ENCODE measurements around the gene PTPRT. TPM values are rescaled to one million over a fixed set of nuclear protein-coding genes. Genes with fewer than 3 reads are reported as not detected.

PTPRT gene
- total RNA-seq, 1 experiment from 2014 or later, result not detected

DNA sequence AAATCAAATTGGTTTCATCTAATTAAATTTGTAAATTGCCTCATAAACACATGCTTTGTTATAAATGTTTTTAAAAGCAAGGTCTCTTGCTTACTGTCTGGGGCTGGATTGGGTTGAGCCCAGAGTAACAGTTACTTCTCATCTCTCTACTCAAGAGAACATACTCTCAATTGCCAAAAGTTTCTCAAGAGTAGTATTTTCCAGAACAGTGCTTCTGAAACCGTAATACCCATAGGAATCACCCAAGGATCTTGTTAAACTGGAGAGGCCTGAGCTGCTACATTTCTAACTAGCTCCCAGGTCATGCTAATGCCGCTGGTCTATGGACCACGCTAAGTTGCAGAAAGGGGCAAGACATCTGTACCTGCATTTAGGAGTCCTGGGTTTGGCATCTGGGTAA is 744.9 kb downstream of the PTPRT start:
- Histone ChIP-seq H3F3A (ENCODE audit: low read length, unreplicated experiment) (no peaks in the 10 kb centered on the region), H3K9me3 (ENCODE audit: low read length) (peaks cover 55% of the 10 kb centered on the region), H3K79me2 (ENCODE audit: low read length) (no peaks in the 10 kb centered on the region), H3K27me3 (ENCODE audit: low read length) (no peaks in the 10 kb centered on the region), H2AFZ (ENCODE audit: low read length) (no peak overlapping the region), H3K4me1 (ENCODE audit: insufficient read depth, low read length) (no peaks in the 10 kb centered on the region), H3K4me3 (ENCODE audit: low read length) (no peak overlapping the region), H4K20me1 (ENCODE audit: low read length) (no peaks in the 10 kb centered on the region), H3K4me2 (ENCODE audit: low read length) (no peak overlapping the region), H3K27ac (ENCODE audit: low read length) (no peak overlapping the region), H3K36me3 (ENCODE audit: low read depth, low read length) (no peaks in the 10 kb centered on the region), H3K9ac (ENCODE audit: low read length) (no peak overlapping the region), H3K9me2 (replicated peaks; ENCODE audit: low read length) (no peaks in the 10 kb centered on the region)
- POLR2A ChIA-PET (ENCODE audit: unreplicated experiment), result no interaction called here
- no peak for TF ChIP-seq EZH2 (IDR thresholded peaks at IDR 0.05; ENCODE audit: low read length, unreplicated experiment)
- TF ChIP-seq, protein P1, sequence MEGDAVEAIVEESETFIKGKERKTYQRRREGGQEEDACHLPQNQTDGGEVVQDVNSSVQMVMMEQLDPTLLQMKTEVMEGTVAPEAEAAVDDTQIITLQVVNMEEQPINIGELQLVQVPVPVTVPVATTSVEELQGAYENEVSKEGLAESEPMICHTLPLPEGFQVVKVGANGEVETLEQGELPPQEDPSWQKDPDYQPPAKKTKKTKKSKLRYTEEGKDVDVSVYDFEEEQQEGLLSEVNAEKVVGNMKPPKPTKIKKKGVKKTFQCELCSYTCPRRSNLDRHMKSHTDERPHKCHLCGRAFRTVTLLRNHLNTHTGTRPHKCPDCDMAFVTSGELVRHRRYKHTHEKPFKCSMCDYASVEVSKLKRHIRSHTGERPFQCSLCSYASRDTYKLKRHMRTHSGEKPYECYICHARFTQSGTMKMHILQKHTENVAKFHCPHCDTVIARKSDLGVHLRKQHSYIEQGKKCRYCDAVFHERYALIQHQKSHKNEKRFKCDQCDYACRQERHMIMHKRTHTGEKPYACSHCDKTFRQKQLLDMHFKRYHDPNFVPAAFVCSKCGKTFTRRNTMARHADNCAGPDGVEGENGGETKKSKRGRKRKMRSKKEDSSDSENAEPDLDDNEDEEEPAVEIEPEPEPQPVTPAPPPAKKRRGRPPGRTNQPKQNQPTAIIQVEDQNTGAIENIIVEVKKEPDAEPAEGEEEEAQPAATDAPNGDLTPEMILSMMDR (conservative IDR thresholded peaks at IDR 0.05; ENCODE audit: low read depth, low read length), result no peak
- TF ChIP-seq EZH2phosphoT487 (IDR thresholded peaks at IDR 0.05; ENCODE audit: borderline replicate concordance, low read length), result no peak
- CTCF ChIA-PET, result no interaction called here
- intact Hi-C loops (cut with micrococcal nuclease), result no loop called here
- ATAC-seq (no peak), DNase-seq (no peak)
- no TSS peak for BruUV-seq (replicated peaks)

DNA sequence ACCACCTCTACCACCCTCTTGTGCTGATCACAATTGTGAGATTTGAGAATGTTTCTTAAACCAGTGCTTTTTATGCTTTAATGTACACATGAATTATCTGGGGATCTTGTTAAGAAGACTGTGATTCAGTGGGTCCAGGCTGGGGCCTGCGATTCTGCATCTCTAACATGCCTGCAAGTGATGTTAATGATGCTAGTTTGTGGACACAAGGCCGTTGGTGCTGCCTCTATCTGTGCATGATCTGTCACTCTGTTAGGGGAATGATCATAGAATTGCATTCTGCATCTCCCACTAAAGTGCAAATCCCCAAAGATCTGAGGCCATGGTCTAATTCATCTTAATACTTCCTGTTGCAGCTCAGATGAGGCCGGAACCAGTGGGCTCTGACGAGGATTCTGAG is 746.5 kb downstream of the PTPRT start:
- Histone ChIP-seq H4K20me1 (ENCODE audit: low read length) (no peaks in the 10 kb centered on the region), H3K4me2 (ENCODE audit: low read length) (no peak overlapping the region), H3K36me3 (ENCODE audit: low read depth, low read length) (no peaks in the 10 kb centered on the region), H3K9ac (ENCODE audit: low read length) (no peak overlapping the region), H2AFZ (ENCODE audit: low read length) (no peak overlapping the region), H3K27me3 (ENCODE audit: low read length) (no peaks in the 10 kb centered on the region), H3K79me2 (ENCODE audit: low read length) (no peaks in the 10 kb centered on the region), H3K27ac (ENCODE audit: low read length) (no peak overlapping the region), H3K4me3 (ENCODE audit: low read length) (no peak overlapping the region), H3K4me1 (ENCODE audit: insufficient read depth, low read length) (no peaks in the 10 kb centered on the region), H3F3A (ENCODE audit: low read length, unreplicated experiment) (no peaks in the 10 kb centered on the region), H3K9me3 (ENCODE audit: low read length) (peaks cover 54% of the 10 kb centered on the region), H3K9me2 (replicated peaks; ENCODE audit: low read length) (no peaks in the 10 kb centered on the region)
- ATAC-seq, result no peak
- intact Hi-C loops (cut with micrococcal nuclease), result no loop called here
- no TSS peak for BruUV-seq (replicated peaks)
- POLR2A ChIA-PET (ENCODE audit: unreplicated experiment), result no interaction called here
- no peak for DNase-seq
- CTCF ChIA-PET, result no interaction called here
- TF ChIP-seq EZH2phosphoT487 (IDR thresholded peaks at IDR 0.05; ENCODE audit: borderline replicate concordance, low read length) (no peak), EZH2 (IDR thresholded peaks at IDR 0.05; ENCODE audit: low read length, unreplicated experiment) (no peak)
- TF ChIP-seq, protein P1 (conservative IDR thresholded peaks at IDR 0.05; ENCODE audit: low read depth, low read length), result no peak

DNA sequence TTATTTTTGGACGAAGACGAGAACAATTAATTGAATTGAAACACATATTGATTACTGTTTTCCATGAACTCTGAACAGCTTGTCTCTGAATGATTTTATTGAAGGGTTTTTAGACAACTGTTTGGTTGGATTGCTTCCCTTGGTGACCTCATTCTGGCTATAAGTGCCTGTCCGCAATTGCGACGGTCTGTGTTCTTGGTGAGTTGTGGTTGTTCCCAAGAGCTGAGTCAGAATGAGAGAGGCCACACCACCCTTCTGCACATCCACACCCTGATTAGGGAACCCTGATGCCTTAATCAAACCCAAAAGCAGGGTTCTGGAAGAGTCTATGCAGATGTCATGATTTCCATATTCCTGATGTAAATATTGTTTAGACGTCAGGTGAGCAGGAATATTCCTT is 747.0 kb downstream of the PTPRT start:
- no peak for TF ChIP-seq EZH2 (IDR thresholded peaks at IDR 0.05; ENCODE audit: low read length, unreplicated experiment)
- TF ChIP-seq, protein P1 (conservative IDR thresholded peaks at IDR 0.05; ENCODE audit: low read depth, low read length), result no peak
- Histone ChIP-seq H3K36me3 (ENCODE audit: low read depth, low read length) (no peaks in the 10 kb centered on the region), H3K4me2 (ENCODE audit: low read length) (no peak overlapping the region), H3K4me1 (ENCODE audit: insufficient read depth, low read length) (no peaks in the 10 kb centered on the region), H2AFZ (ENCODE audit: low read length) (no peak overlapping the region), H3K27me3 (ENCODE audit: low read length) (no peaks in the 10 kb centered on the region), H3K9ac (ENCODE audit: low read length) (no peak overlapping the region), H3K27ac (ENCODE audit: low read length) (no peak overlapping the region), H3K4me3 (ENCODE audit: low read length) (no peak overlapping the region), H3F3A (ENCODE audit: low read length, unreplicated experiment) (no peaks in the 10 kb centered on the region), H4K20me1 (ENCODE audit: low read length) (no peaks in the 10 kb centered on the region), H3K9me3 (ENCODE audit: low read length) (peaks cover 54% of the 10 kb centered on the region), H3K9me2 (replicated peaks; ENCODE audit: low read length) (no peaks in the 10 kb centered on the region), H3K79me2 (ENCODE audit: low read length) (no peaks in the 10 kb centered on the region)
- BruUV-seq (replicated peaks), result no TSS peak
- DNase-seq, result no peak
- CTCF ChIA-PET, result no interaction called here
- no peak for ATAC-seq
- POLR2A ChIA-PET (ENCODE audit: unreplicated experiment), result no interaction called here
- intact Hi-C loops (cut with micrococcal nuclease), result no loop called here

Data from PC-3 (cell line).